Measurements from ENCODE around the gene SLC39A11. TPM values are rescaled to one million over a fixed set of nuclear protein-coding genes. Genes with fewer than 3 reads are reported as not detected.
A peak's percentile ranks its signal among the peaks of the same experiment; 100 is the strongest.

The SLC39A11 gene
- total and polyA plus RNA-seq, 2 of the 13 experiments (the other 11 are each of a cell fraction or from before 2014, with no cell fraction given): 17.2 to 31.5 TPM

DNA sequence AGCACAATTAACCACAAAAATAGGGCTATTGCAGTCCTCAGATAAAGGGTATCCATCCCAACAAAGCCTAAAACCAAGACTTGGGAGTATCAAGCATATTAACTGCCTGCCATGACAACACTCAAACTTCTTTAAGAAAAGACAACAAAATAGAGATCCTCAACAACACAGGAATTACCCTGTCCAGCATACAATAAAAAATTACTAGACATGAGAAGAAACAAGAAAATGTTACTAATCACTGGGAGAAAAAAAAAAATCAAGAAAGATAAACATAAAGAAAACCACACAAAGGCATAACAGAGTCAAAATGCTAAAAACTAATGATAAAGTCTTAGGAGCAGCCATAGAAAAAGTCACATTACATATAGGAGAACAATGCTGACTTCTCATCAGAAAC lies 73.9 kb downstream of the SLC39A11 start:
- FAIRE-seq (no peak), ATAC-seq (no peak), DNase-seq (ENCODE audit: low spot score) (no peak)
- intact Hi-C loops (cut with micrococcal nuclease; ENCODE audit: unreplicated experiment): loop anchor here (10.0 kb wide), 1 partner anchor 136 kb away; no protein-coding TSS in a partner anchor
- H3K36me3 ChIP-seq (replicated peaks in 1 of 2; ENCODE audit: control insufficient read depth in 1 of 2, insufficient read depth in 2 of 2, low read length in 2 of 2): peaks cover 0 to 1% of the 10 kb centered on the region in 2 experiments; a peak in 1 of 5 replicates
- H3K79me2 ChIP-seq (ENCODE audit: insufficient read depth, low read length): no peaks in the 10 kb centered on the region
- in situ Hi-C loops (cut with HindIII; ENCODE audit: extremely low pct_ligation_motif_present, low pct_unique_long_range_greater_than_20kb): no loop called here
- H2AFZ ChIP-seq (ENCODE audit: low read length): no peak overlapping the region
- no peak overlapping the region for H3K4me3 ChIP-seq (replicated peaks in 1 of 3; ENCODE audit: insufficient read depth in 1 of 3, low read depth in 2 of 3, low read length in 3 of 3)
- BruUV-seq (replicated peaks): no TSS peak
- H3K27me3 ChIP-seq (ENCODE audit: control insufficient read depth in 1 of 2, insufficient read depth in 2 of 2, low read length in 2 of 2): no peaks in the 10 kb centered on the region
- H3K9ac ChIP-seq (ENCODE audit: insufficient read depth, low read depth, low read length): no peak overlapping the region
- no peaks in the 10 kb centered on the region for H3K4me1 ChIP-seq (ENCODE audit: insufficient read depth, low read length)
- TF ChIP-seq, protein P1, sequence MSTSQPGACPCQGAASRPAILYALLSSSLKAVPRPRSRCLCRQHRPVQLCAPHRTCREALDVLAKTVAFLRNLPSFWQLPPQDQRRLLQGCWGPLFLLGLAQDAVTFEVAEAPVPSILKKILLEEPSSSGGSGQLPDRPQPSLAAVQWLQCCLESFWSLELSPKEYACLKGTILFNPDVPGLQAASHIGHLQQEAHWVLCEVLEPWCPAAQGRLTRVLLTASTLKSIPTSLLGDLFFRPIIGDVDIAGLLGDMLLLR (CRISPR knock-in tag; IDR thresholded peaks at IDR 0.05): no peak
- TF ChIP-seq U2AF2 (IDR thresholded peaks at IDR 0.05; ENCODE audit: low read depth, low read length) (no peak), SMC3 (IDR thresholded peaks at IDR 0.05; ENCODE audit: low read length) (no peak), ZNF605 (CRISPR knock-in tag; IDR thresholded peaks at IDR 0.05) (no peak), IKZF1 (IDR thresholded peaks at IDR 0.05) (no peak), CCDC6 (CRISPR knock-in tag; IDR thresholded peaks at IDR 0.05) (no peak)
- H3K27ac ChIP-seq (ENCODE audit: extremely low read length, insufficient read depth, low read length): no peak overlapping the region
- CTCF ChIA-PET (ENCODE audit: low intra/inter-chr PET ratio, low total read pairs): no interaction called here
- H3K4me2 ChIP-seq (ENCODE audit: low read depth, low read length): no peak overlapping the region
- POLR2A ChIA-PET: no interaction called here
- peaks cover 4% of the 10 kb centered on the region; the same call in 1 of the 2 replicates for H3K9me3 ChIP-seq (ENCODE audit: low read length)
- no peaks in the 10 kb centered on the region for H4K20me1 ChIP-seq (ENCODE audit: insufficient read depth, low read length)

DNA sequence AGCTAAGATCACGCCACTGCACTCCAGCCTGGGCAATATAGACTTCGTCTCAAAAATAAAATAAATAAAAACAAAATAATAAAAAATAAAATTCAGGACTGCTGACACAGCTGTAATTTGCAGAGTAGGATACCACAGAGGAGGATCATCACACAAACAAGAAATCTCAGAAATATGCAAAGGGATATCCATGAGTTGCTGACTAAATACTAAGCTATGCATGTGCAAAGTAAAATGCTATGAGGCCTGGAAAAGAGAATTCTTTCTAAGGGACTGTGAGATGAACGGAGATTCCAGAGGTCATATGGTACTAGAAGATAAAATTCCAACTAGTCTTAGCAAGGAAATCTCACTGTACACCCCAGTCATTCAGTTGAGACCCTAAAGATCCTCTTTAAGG lies 74.8 kb downstream of the SLC39A11 start:
- 94% methylated on average over 3 of the region's 3 CpGs for WGBS (ENCODE audit: low lambda C conversion rate)
- ATAC-seq: no peak
- peaks cover 4% of the 10 kb centered on the region; the same call in 1 of the 2 replicates for H3K9me3 ChIP-seq (ENCODE audit: low read length)
- H3K27ac ChIP-seq (ENCODE audit: extremely low read length, insufficient read depth, low read length): no peak overlapping the region
- in situ Hi-C loops (cut with HindIII; ENCODE audit: extremely low pct_ligation_motif_present, low pct_unique_long_range_greater_than_20kb): no loop called here
- peaks cover 0 to 1% of the 10 kb centered on the region in 2 experiments; a peak in 1 of 5 replicates for H3K36me3 ChIP-seq (replicated peaks in 1 of 2; ENCODE audit: control insufficient read depth in 1 of 2, insufficient read depth in 2 of 2, low read length in 2 of 2)
- ChIA-PET POLR2A (no interaction called here), CTCF (ENCODE audit: low intra/inter-chr PET ratio, low total read pairs) (interaction anchor here (1.1 kb wide), 1 partner anchor 139 kb away, joined by 3 read pairs; no protein-coding TSS in a partner anchor)
- H3K27me3 ChIP-seq (ENCODE audit: control insufficient read depth in 1 of 2, insufficient read depth in 2 of 2, low read length in 2 of 2): no peaks in the 10 kb centered on the region
- no peak overlapping the region for H3K4me3 ChIP-seq (replicated peaks in 1 of 3; ENCODE audit: insufficient read depth in 1 of 3, low read depth in 2 of 3, low read length in 3 of 3)
- FAIRE-seq: no peak
- H4K20me1 ChIP-seq (ENCODE audit: insufficient read depth, low read length): no peaks in the 10 kb centered on the region
- DNase-seq (ENCODE audit: low spot score): no peak
- no peak overlapping the region for H2AFZ ChIP-seq (ENCODE audit: low read length)
- TF ChIP-seq ATRX (CRISPR knock-in tag; IDR thresholded peaks at IDR 0.05; ENCODE audit: borderline replicate concordance) (no peak), MAFF (IDR thresholded peaks at IDR 0.05; ENCODE audit: low read depth, low read length) (peak; percentile 79), MAFK (conservative IDR thresholded peaks at IDR 0.05 in 1 of 2, IDR thresholded peaks at IDR 0.05 in 1 of 2; ENCODE audit: low read length in 2 of 2) (peak; percentile 81 to 92)
- H3K79me2 ChIP-seq (ENCODE audit: insufficient read depth, low read length): no peaks in the 10 kb centered on the region
- H3K4me1 ChIP-seq (ENCODE audit: insufficient read depth, low read length): no peaks in the 10 kb centered on the region
- no TSS peak for BruUV-seq (replicated peaks)
- intact Hi-C loops (cut with micrococcal nuclease; ENCODE audit: unreplicated experiment): loop anchor here (10.0 kb wide), 1 partner anchor 137 kb away; no protein-coding TSS in a partner anchor
- no peak overlapping the region for H3K4me2 ChIP-seq (ENCODE audit: low read depth, low read length)
- no peak overlapping the region for H3K9ac ChIP-seq (ENCODE audit: insufficient read depth, low read depth, low read length)

Data from HepG2 (cell line).